ENCODE measurements around the gene PTPRF.

DNA sequence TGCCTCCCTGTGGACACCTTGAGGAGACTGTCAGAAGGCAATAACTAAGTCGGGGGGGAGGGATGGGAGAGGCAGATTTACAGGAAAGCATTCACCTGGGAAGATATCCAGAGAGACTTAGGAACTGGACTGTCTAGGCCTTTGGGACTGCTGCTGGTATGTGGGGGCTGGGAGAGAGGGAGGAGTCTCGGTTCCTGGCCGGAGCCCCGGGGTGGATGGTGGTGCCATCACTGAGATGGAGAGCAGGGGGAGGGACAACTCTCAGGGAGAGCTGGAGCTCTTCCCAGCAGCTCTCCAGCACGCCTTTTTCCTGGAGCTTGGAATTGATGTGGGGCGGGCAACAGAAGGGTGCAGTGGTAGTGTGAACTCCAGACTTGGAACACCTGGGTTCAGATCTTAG, 22.1 kb downstream of the PTPRF start:
- TF ChIP-seq, protein P1, sequence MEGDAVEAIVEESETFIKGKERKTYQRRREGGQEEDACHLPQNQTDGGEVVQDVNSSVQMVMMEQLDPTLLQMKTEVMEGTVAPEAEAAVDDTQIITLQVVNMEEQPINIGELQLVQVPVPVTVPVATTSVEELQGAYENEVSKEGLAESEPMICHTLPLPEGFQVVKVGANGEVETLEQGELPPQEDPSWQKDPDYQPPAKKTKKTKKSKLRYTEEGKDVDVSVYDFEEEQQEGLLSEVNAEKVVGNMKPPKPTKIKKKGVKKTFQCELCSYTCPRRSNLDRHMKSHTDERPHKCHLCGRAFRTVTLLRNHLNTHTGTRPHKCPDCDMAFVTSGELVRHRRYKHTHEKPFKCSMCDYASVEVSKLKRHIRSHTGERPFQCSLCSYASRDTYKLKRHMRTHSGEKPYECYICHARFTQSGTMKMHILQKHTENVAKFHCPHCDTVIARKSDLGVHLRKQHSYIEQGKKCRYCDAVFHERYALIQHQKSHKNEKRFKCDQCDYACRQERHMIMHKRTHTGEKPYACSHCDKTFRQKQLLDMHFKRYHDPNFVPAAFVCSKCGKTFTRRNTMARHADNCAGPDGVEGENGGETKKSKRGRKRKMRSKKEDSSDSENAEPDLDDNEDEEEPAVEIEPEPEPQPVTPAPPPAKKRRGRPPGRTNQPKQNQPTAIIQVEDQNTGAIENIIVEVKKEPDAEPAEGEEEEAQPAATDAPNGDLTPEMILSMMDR (IDR thresholded peaks at IDR 0.05), result no peak
- TF ChIP-seq POLR2A (IDR thresholded peaks at IDR 0.05), result no peak
